Gastrocnemius medialis (tissue), 4 donors: ENCODE data around the gene NR2C1. TPM values are rescaled to one million over a fixed set of nuclear protein-coding genes. Genes with fewer than 3 reads are reported as not detected.
A peak's percentile ranks its signal among the peaks of the same experiment; 100 is the strongest.

ENCODE experiments used
- ATAC-seq, 2 donors: fragments of 150-250 bp; one replicate each; pipeline ENCODE4 v1.9.1; 2016
- DNase-seq, 2 donors: peaks; one replicate each; pipeline ENCODE4 v3.0.0-alpha.2; 2019
- H3K27ac ChIP-seq, 4 donors: fragments of 200-600 bp; sonication (generic); 1 replicate in 1 of 4; 2 replicates in 3 of 4; pipeline ENCODE4 v1.5.1; 2016 to 2018; ENCODE audit warnings: mild to moderate bottlenecking in 2 of 4, moderate library complexity in 1 of 4
- H3K27me3 ChIP-seq, 3 donors: fragments of 200-600 bp; sonication (generic) in 2 of 3; 1 replicate in 1 of 3; 2 replicates in 2 of 3; pipeline versions ENCODE4 v1.5.1 to v1.6.0; 2016 to 2019; ENCODE audit warnings: mild to moderate bottlenecking in 1 of 3, moderate library complexity in 1 of 3
- H3K36me3 ChIP-seq, 2 donors: fragments of 200-600 bp; sonication (generic) in 1 of 2; one replicate each; pipeline ENCODE4 v1.5.1; 2017 to 2018
- H3K4me1 ChIP-seq, 2 donors: fragments of 200-600 bp; sonication (generic) in 1 of 2; one replicate each; pipeline ENCODE4 v1.5.1; 2016 to 2017; ENCODE audit warnings: mild to moderate bottlenecking in 2 of 2
- H3K4me3 ChIP-seq, 4 donors: fragments of 200-600 bp; sonication (generic) in 3 of 4; 1 replicate in 1 of 4; 2 replicates in 3 of 4; pipeline ENCODE4 v1.5.1; 2016 to 2019; ENCODE audit warnings: mild to moderate bottlenecking in 2 of 4
- H3K9me3 ChIP-seq, 3 donors: fragments of 200-600 bp; sonication (generic) in 2 of 3; 1 replicate in 1 of 3; 2 replicates in 2 of 3; pipeline ENCODE4 v1.5.1; 2016 to 2019
- CTCF ChIP-seq, 5 experiments: fragments of 450-650 bp in 3 of 5; fragments of 200-600 bp in 2 of 5; sonication (generic) in 2 of 5; IDR thresholded peaks in 4 of 5; conservative IDR thresholded peaks in 1 of 5; 1 replicate in 4 of 5; 2 replicates in 1 of 5; pipeline ENCODE4 v1.5.1; 2016 to 2019; ENCODE audit warnings: antibody characterized with exemption in 5 of 5, mild to moderate bottlenecking in 3 of 5, moderate library complexity in 3 of 5
- POLR2A ChIP-seq, 2 donors: fragments of 450-650 bp; IDR thresholded peaks; one replicate each; pipeline ENCODE4 v1.6.1; 2017; ENCODE audit warnings: antibody characterized with exemption in 2 of 2, mild to moderate bottlenecking in 2 of 2, moderate library complexity in 2 of 2
- in situ Hi-C, 4 donors: fragments of 200-750 bp; cut with MboI; loops; one replicate each; pipeline versions ENCODE4 v1.15.0 to v1.8.0; 2017; ENCODE audit warnings: low sequenced_read_pairs in 4 of 4
- intact Hi-C: fragments of 100-400 bp; cut with DNase I; formaldehyde crosslinking; loops from one replicate; pipeline ENCODE4 v1.15.1; 2023; ENCODE audit warnings: low total_unique reads
- total RNA-seq, 4 donors: library from RNA; depleted of rRNA; stranded (reverse); fragments of >200 nt; gene quantifications; one replicate each; pipeline versions ENCODE4 v1.1.0 to v1.2.3, GENCODE V29; 2016

The NR2C1 gene
- total RNA-seq: 10 to 100 TPM; 16.2 to 48.8 (median 22.5) TPM

DNA sequence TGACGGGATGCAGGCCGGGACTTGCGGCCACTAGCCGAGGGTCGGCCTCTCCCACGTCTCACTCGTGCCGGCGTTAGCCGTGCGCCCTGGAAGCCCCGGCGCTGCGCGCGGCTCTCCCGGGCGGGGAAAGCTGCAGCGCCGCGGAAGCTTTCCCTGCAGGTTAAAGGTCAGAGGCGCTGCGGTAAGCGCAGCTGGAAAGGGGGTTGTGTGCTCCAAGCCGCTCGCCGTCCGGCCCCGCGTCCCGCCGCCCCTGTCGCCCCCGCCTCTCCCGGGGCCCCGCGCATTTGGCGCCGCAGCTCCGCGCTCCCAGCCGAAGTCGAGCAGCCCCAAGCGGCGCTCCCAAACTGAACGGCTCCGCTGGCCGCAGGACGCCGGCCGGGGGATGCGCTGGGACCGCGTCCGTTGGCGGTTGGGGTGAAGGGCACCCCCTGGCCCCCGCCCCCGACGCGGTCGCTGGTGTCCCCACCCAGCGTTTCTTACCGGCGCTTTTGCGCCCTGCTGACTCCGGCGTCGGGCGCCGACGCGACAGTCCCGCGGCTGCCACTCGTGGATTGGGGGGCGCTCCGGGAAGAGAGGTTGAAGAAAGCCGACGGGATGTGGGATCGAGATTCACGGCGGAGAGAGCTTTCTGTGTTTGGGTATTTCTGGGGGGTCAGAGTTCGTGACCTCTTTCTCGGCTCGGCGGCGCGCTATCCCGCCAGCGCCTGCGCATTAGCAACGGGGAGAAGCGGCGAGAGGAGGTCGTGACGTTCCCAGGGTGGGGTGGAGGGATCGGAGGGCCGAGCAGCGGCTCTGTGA, at the start of gene NR2C1:
TSS of gene NR2C1 (minus strand) at position 719 of the 798 bp plus-strand sequence. CDS start 6,234 bp downstream, outside the sequence.
- in situ Hi-C loops: no loop called here
- H3K27ac ChIP-seq: peak within 1 kb of the TSS; percentile 79 to 91 (median 84)
- intact Hi-C loops: loop anchor here (2.0 to 5.0 kb wide), 3 partner anchors 71 to 400 kb away; partner anchors contain the start of genes FGD6, NDUFA12 and VEZT
- DNase-seq: peak; percentile 84 to 92
- H3K36me3 ChIP-seq: no peaks in the 10 kb centered on the region
- H3K27me3 ChIP-seq: no peaks in the 10 kb centered on the region
- peak; percentile 95 to 97 for ATAC-seq
- peak within 1 kb of the TSS; percentile 77 to 95 (median 82) for H3K4me3 ChIP-seq
- no peaks in the 10 kb centered on the region for H3K9me3 ChIP-seq
- peak in 1 of 5 experiments; percentile 55 for TF ChIP-seq CTCF (IDR thresholded peaks at IDR 0.05 in 4 of 5, conservative IDR thresholded peaks at IDR 0.05 in 1 of 5)
- TF ChIP-seq POLR2A (IDR thresholded peaks at IDR 0.05): peak in 1 of 2 donors; percentile 34
- peaks cover 9 to 15% of the 10 kb centered on the region in 2 donors for H3K4me1 ChIP-seq

GRCh38 chr12:95118788-95119179, 45.4 kb upstream of the NR2C1 start:
- peaks cover 12 to 18% of the 10 kb centered on the region in 2 donors for H3K4me1 ChIP-seq
- no peak overlapping the region for H3K27ac ChIP-seq
- ATAC-seq: no peak
- no peak for TF ChIP-seq POLR2A (IDR thresholded peaks at IDR 0.05)
- TF ChIP-seq CTCF (IDR thresholded peaks at IDR 0.05 in 4 of 5, conservative IDR thresholded peaks at IDR 0.05 in 1 of 5): no peak
- in situ Hi-C loops (loop anchor here (5.0 to 10.0 kb wide), 2 partner anchors 219 to 416 kb away; no protein-coding TSS in a partner anchor), intact Hi-C loops (no loop called here)
- no peak overlapping the region for H3K4me3 ChIP-seq
- H3K27me3 ChIP-seq: no peaks in the 10 kb centered on the region
- DNase-seq: no peak
- H3K9me3 ChIP-seq: no peaks in the 10 kb centered on the region
- H3K36me3 ChIP-seq: no peaks in the 10 kb centered on the region

DNA sequence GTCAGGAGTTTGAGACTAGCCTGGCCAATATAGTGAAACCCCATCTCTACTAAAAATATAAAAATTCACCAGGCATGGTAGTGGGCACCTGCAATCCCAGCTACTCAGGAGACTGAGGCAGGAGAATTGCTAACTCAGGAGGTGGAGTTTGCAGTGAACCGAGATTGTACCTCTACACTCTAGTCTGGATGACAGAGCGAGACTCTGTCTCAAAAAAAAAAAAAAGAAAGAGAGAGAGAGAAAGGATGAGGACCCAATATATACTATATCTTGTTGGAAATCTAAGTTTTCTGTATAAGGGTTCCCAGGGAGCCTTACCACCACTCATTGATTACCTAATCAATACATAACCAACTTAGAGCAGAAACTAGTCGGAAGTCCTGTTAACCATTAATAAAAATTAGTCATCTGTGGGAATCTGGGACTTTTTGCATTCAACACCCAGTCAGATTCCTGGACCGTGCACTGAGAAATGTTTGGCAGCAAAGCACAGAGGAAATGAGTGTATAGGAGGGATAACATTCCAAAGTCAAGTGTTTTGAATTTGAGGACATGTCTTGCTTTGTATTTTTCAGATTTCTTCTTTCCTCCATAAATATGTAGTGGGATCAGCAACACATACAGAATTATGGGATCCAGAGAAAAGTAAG, 44.8 kb upstream of the NR2C1 start:
- H3K36me3 ChIP-seq: no peaks in the 10 kb centered on the region
- peaks cover 16 to 23% of the 10 kb centered on the region in 2 donors for H3K4me1 ChIP-seq
- ATAC-seq (no peak), DNase-seq (no peak)
- no peak overlapping the region for H3K27ac ChIP-seq
- in situ Hi-C loops (loop anchor here (5.0 to 10.0 kb wide), 2 partner anchors 219 to 417 kb away; no protein-coding TSS in a partner anchor), intact Hi-C loops (no loop called here)
- H3K27me3 ChIP-seq: no peaks in the 10 kb centered on the region
- no peaks in the 10 kb centered on the region for H3K9me3 ChIP-seq
- no peak for TF ChIP-seq CTCF (IDR thresholded peaks at IDR 0.05 in 4 of 5, conservative IDR thresholded peaks at IDR 0.05 in 1 of 5)
- no peak for TF ChIP-seq POLR2A (IDR thresholded peaks at IDR 0.05)
- no peak overlapping the region for H3K4me3 ChIP-seq

GRCh38 chr12:95117178-95117599, 43.8 kb upstream of the NR2C1 start:
- DNase-seq (peak; percentile 32 to 53), ATAC-seq (peak; percentile 87 to 92)
- Histone ChIP-seq H3K4me3 (no peak overlapping the region), H3K9me3 (no peaks in the 10 kb centered on the region), H3K27me3 (no peaks in the 10 kb centered on the region), H3K36me3 (no peaks in the 10 kb centered on the region), H3K4me1 (peaks cover 16 to 23% of the 10 kb centered on the region in 2 donors), H3K27ac (peak overlapping the region in 2 of 4 donors; percentile 22 to 59)
- intact Hi-C loops (loop anchor here (1.0 kb wide), 3 partner anchors 101 to 417 kb away; no protein-coding TSS in a partner anchor), in situ Hi-C loops (loop anchor here (5.0 to 10.0 kb wide), 2 partner anchors 220 to 418 kb away; no protein-coding TSS in a partner anchor)
- peak; percentile 52 to 80 (median 72) for TF ChIP-seq CTCF (IDR thresholded peaks at IDR 0.05 in 4 of 5, conservative IDR thresholded peaks at IDR 0.05 in 1 of 5)
- no peak for TF ChIP-seq POLR2A (IDR thresholded peaks at IDR 0.05)
